ENCODE data around the gene INTS2. TPM values are rescaled to one million over a fixed set of nuclear protein-coding genes. Genes with fewer than 3 reads are reported as not detected.
"Not testable (repeated sequence)": the region's sequence is repeated elsewhere in the genome, so short reads cannot be mapped to it uniquely, and the experiment has no call there.

The INTS2 gene
- total RNA-seq, 1 donor from 2014 or later, result 19.0 TPM

- no peak for DNase-seq (ENCODE audit: low read depth)
These were observed 74.9 kb downstream of the INTS2 start for GRCh38 chr17:61852857-61853256.

DNA sequence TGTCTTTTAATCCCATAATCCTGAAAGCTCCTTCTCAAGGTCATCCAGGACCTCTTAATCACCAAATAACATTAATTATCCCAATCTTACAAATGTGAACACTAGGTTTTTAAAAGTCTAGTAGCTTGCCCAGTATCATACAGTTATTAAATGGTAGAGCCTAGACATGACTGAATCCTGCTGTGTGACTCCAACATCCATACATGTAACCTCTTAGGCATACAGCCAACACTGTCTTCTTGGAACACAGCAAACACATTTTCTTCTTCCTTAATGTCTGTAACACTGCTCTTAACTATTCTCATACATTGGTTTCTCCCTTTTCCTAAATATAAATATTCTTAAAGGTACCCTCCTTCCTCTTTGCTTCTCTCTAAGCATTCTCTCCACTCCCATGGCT, 78.1 kb downstream of the INTS2 start:
- DNase-seq (ENCODE audit: low read depth), result no peak

DNA sequence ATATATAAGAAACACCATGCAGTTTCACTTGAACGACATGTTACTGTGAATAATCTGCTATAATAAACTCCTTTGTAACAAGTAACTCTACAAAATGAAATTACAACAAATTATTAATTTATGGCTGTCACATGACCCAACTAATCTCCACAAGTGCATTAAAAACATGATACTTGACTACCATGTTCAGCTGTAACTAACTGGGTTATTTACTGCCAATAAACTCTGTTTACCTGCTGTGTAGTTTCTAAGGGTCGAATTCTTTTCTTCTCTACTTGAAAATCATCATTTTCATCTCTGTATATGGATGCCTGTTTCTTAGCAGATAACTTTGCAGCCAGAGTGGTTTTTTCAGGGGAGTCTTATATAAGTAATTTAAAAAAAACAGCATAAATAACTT, 78.9 kb downstream of the INTS2 start:
- DNase-seq (ENCODE audit: low read depth), result no peak

- DNase-seq (ENCODE audit: low read depth), result no peak
These were observed 79.5 kb downstream of the INTS2 start for GRCh38 chr17:61848247-61848646.

GRCh38 chr17:61847659-61848058, 80.1 kb downstream of the INTS2 start:
- no peak for DNase-seq (ENCODE audit: low read depth)

- no peak for DNase-seq (ENCODE audit: low read depth)
These were observed 80.9 kb downstream of the INTS2 start for GRCh38 chr17:61846761-61847375.

- no peak for DNase-seq (ENCODE audit: low read depth)
These were observed 81.7 kb downstream of the INTS2 start for GRCh38 chr17:61846088-61846487.

- DNase-seq (ENCODE audit: low read depth), result no peak
These were observed 84.3 kb downstream of the INTS2 start for GRCh38 chr17:61843435-61843834.

- DNase-seq (ENCODE audit: low read depth), result no peak
These were observed 84.9 kb downstream of the INTS2 start for GRCh38 chr17:61842899-61843298.

GRCh38 chr17:61839300-61839786, 88.4 kb downstream of the INTS2 start:
- no peak for DNase-seq (ENCODE audit: low read depth)

DNA sequence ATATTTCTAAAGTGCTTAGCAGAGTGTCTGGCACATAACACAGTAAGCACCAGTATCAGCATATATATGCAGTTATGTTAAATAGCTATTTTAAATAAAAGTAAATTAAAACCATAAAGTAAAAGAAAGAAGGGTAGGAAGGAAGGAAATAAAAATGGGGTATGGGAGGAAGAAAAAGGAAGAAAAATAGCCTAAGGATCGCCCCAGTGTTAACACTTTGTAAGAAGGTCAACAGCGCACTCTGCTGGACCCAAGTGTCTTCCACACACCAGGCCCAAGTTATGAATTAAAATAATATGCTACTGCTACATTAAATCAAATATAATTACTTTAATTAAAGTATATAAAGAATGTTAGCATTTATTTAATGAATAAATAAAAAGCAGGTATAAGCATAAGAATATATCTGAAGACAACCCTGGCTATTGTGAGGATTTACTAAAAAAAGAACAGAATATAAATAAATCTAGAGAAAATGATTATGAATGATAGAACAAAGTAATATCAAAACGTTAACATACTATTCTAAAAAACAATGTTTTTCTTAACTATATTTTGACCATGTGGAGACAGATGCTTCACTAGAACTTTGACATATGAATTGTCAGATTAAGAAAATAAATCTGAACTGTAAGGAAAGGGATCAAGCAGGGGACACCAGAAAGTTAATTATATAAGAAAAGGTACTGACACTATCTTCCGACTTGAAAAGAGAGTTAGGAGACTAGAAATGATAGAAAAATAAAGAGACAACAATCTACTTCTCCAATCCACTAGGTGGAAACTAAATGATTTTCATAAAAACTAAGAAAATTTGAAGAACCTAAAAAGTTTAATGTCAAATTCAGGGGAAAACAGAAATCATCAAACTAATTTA, 90.4 kb downstream of the INTS2 start:
- peak; percentile 82 for DNase-seq (ENCODE audit: low read depth)

DNA sequence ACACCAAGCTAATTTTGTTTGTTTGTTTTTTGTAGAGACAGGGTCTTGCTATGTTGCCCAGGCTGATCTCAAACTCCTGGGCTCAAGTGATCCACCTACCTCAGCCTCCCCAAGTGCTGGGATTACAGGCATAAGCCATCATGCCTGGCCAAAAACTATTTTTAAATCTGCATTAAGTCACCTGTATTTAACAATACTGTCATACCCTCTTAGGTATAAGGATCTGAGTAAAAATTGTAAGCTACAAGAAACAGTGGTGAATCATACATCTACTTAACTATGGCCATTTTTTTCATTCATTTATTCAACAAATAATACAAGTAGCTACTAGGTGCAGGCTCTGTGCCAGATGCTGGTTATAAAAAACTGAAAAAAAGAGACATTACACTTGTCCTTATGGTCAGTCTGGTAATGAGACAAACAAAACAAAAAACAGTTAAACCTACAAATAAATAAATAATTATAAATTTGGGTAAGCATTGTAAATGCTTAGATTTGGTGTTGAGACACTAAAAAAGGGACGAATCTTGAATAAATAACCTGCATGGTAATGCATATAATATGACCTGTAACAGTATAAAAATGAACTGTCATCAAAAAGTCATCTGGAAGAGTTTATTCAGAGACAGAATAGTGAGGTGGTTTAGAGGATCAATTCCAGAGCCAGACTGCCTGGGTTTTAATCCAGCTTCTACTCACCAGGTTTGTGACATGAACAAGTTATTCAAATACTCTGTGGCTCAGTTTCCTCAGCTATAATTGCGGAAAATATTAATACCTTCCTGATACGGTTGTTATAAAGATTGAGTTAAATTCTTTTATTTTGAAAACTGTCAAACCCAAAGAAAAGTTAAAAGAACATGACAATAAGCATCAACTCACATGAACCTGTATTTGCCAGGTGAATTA, 91.3 kb downstream of the INTS2 start:
- no peak for DNase-seq (ENCODE audit: low read depth)

DNA sequence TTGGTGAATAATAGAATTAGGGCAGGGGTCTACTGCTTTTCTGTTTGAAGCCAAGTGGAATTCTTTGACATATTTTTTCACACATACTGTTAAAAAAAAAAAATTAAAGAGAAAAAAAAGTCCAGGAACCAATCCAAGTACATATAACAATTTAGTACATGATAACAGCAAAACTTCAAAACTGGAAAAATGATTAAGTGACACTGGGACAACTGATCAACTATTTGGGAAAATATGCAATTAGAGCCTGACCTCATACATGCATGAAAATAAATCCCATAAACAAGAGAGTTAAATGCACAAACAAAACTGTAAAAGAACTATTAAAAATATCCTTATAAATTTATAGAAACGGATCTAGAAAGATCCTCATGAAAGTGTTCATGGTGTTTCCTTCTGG, 92.2 kb downstream of the INTS2 start:
- DNase-seq (ENCODE audit: low read depth), result no peak

DNA sequence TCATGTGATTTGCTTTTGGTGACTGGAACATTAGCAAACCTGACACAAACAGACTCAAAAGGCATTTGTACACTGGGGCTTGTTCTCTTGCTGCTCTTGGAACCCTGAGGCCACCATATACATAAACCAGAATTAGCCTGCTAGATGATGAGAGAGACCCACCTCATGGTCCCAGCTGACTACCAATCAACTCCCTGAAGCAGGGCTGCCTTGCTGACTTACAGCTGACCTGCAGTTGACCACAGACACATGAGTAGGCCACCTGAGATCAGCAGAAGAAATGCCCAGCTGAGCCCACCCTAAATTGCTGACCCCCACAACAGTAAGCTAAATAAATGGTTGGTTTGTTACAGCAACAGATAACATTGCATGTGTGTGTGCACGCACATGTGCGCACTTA, 93.2 kb downstream of the INTS2 start:
- no peak for DNase-seq (ENCODE audit: low read depth)

DNA sequence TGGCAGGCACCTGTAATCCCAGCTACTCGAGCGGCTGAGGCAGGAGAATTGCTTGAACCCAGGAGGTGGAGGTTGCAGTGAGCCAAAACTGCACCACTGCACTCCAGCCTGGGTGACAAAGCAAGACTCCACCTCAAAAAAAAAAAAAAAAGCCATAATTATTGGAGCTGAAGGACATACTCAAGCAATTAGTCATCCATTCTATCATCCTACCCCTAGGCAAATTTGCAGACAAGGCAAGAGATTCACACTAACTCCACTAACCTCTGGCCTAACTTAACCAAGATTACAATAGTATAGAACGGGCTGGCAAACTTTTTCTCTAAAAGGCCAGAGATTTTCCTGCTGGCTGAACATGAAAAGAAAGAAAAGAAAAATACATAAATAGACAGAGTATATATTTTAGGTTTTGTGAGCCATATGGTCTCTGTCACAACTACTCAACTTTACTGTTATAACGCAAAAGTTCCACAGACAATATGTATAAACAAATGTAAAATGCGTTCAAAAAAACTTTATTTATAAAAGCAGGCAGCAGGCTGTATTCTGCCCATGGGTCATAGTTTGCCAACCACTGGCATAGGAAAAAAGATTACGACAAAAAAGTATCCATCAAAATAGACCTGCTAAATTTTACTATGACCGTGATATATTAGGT, 94.1 kb downstream of the INTS2 start:
- peak; percentile 14 for DNase-seq (ENCODE audit: low read depth)

- no peak for DNase-seq (ENCODE audit: low read depth)
These were observed 95.3 kb downstream of the INTS2 start for GRCh38 chr17:61832463-61832862.

DNA sequence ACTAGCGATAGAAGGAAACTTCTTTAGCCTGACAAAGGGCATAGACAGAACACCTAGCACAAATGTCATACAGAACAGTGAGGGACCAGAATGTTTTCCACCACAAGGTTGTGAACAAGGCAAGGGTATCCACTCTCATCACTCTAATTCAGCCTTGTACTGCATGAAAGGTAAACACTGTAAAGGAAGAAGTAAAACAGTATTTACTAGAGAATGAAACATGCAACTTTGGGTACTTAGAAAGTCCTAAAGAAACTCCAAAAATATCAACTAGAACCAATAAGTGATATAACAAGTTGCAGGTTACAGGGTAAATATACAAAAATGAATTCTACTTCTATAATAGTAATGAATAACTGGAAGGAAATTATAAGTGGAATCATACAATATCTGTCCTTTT, 96.7 kb downstream of the INTS2 start:
- DNase-seq (ENCODE audit: low read depth), result no peak

DNA sequence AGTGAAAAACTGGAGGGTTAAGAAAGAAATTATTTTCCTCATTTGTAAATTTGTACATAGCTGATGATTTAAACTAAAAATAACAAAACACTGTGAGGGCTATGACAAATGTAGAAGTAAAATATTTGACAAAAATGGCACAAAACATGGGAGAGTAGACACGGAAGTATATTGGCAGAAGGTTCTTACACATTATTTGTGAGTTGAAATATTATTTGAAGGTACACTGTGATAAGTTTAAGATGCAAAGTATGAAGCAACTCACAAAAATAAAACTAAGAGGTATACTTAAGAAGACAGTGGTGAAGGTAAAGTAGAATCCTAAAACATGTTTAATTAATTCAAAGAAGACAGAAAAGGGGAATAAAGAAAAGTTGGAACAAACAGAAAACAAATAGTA, 99.1 kb downstream of the INTS2 start:
- no peak for DNase-seq (ENCODE audit: low read depth)

GRCh38 chr17:61827649-61828395, 100.0 kb downstream of the INTS2 start:
- DNase-seq (ENCODE audit: low read depth), result no peak

DNA sequence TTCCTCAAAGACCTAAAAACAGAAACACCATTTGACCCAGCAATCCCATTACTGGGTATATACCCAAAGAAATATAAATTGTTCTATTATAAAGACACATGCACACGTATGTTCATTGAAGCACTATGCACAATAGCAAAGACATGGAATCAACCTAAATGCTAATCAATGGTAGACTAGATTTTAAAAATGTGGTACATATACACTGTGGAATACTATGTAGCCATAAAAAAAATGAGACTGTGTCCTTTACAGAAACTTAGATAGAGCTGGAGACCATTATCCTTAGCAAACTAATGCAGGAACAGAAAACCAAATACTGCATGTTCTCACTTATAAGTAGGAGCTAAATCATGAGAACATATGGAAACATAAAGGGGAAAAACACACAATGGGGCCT, 100.9 kb downstream of the INTS2 start:
- not testable (repeated sequence) for DNase-seq (ENCODE audit: low read depth)
